Measurements from ENCODE around the gene IFITM10. TPM values are rescaled to one million over a fixed set of nuclear protein-coding genes. Genes with fewer than 3 reads are reported as not detected.

IFITM10 gene
- total RNA-seq, 1 donor from 2014 or later, result 0.64 TPM

GRCh38 chr11:1791912-1792311, 41.5 kb upstream of the IFITM10 start:
- no peak overlapping the region for H3K27ac Mint-ChIP-seq (ENCODE audit: unreplicated experiment)
- TF ChIP-seq CTCF (IDR thresholded peaks at IDR 0.05; ENCODE audit: unreplicated experiment), result no peak
- H3K36me3 Mint-ChIP-seq (ENCODE audit: low read depth, unreplicated experiment), result no peaks in the 10 kb centered on the region
- H3K4me1 Mint-ChIP-seq (ENCODE audit: unreplicated experiment), result no peaks in the 10 kb centered on the region
- DNase-seq (ENCODE audit: low spot score), result no peak
- H3K27me3 Mint-ChIP-seq (ENCODE audit: unreplicated experiment), result no peaks in the 10 kb centered on the region
- H3K4me3 Mint-ChIP-seq (ENCODE audit: unreplicated experiment), result no peak overlapping the region
- no peaks in the 10 kb centered on the region for H3K9me3 Mint-ChIP-seq (ENCODE audit: unreplicated experiment)

DNA sequence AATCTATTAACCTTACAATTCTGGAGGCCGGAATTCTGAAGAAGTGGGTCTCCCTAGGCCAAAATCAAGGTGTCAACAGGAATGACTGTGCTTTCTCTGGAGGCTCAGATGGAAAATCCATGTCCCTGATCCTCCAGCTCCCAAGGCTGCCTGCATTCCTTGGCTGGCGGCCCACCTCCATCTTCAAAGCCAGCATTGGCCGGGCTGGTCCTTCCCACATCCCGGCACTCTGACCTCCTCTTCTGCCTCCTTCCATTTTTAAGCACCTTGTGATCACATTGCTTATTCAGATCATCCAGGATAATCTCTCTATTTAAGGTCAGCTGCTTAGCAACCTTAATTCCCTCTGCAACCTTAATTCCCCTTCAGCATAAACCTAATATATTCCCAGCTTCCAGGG, 36.1 kb upstream of the IFITM10 start:
- no peak for DNase-seq (ENCODE audit: low spot score)
- peaks cover 6% of the 10 kb centered on the region for H3K27me3 Mint-ChIP-seq (ENCODE audit: unreplicated experiment)
- H3K36me3 Mint-ChIP-seq (ENCODE audit: low read depth, unreplicated experiment), result no peaks in the 10 kb centered on the region
- H3K27ac Mint-ChIP-seq (ENCODE audit: unreplicated experiment), result no peak overlapping the region
- H3K4me3 Mint-ChIP-seq (ENCODE audit: unreplicated experiment), result no peak overlapping the region
- TF ChIP-seq CTCF (IDR thresholded peaks at IDR 0.05; ENCODE audit: unreplicated experiment), result no peak
- no peaks in the 10 kb centered on the region for H3K4me1 Mint-ChIP-seq (ENCODE audit: unreplicated experiment)
- no peaks in the 10 kb centered on the region for H3K9me3 Mint-ChIP-seq (ENCODE audit: unreplicated experiment)

- no peaks in the 10 kb centered on the region for H3K36me3 Mint-ChIP-seq (ENCODE audit: low read depth, unreplicated experiment)
- peaks cover under 1% of the 10 kb centered on the region for H3K4me1 Mint-ChIP-seq (ENCODE audit: unreplicated experiment)
- peaks cover 6% of the 10 kb centered on the region for H3K27me3 Mint-ChIP-seq (ENCODE audit: unreplicated experiment)
- no peak overlapping the region for H3K27ac Mint-ChIP-seq (ENCODE audit: unreplicated experiment)
- H3K4me3 Mint-ChIP-seq (ENCODE audit: unreplicated experiment), result no peak overlapping the region
- TF ChIP-seq CTCF (IDR thresholded peaks at IDR 0.05; ENCODE audit: unreplicated experiment), result no peak
- H3K9me3 Mint-ChIP-seq (ENCODE audit: unreplicated experiment), result no peaks in the 10 kb centered on the region
- DNase-seq (ENCODE audit: low spot score), result no peak
Measured at GRCh38 chr11:1785749-1786413, 35.5 kb upstream of the IFITM10 start.

GRCh38 chr11:1784761-1785650, 34.6 kb upstream of the IFITM10 start:
- Mint-ChIP-seq H3K4me1 (ENCODE audit: unreplicated experiment) (peaks cover 8% of the 10 kb centered on the region), H3K36me3 (ENCODE audit: low read depth, unreplicated experiment) (no peaks in the 10 kb centered on the region), H3K4me3 (ENCODE audit: unreplicated experiment) (no peak overlapping the region), H3K27me3 (ENCODE audit: unreplicated experiment) (peaks cover 11% of the 10 kb centered on the region), H3K27ac (ENCODE audit: unreplicated experiment) (no peak overlapping the region), H3K9me3 (ENCODE audit: unreplicated experiment) (no peaks in the 10 kb centered on the region)
- DNase-seq (ENCODE audit: low spot score), result no peak
- TF ChIP-seq CTCF (IDR thresholded peaks at IDR 0.05; ENCODE audit: unreplicated experiment), result no peak
